OCI-LY3 (cell line): ENCODE results near the gene PRMT7.

Experiments used
- CTCF ChIP-seq: fragments of 200-600, 300-600 bp; sonication (generic); IDR thresholded peaks from 2 replicates; pipeline ENCODE4 v1.5.1; 2014; ENCODE audit warnings: antibody characterized with exemption, low read length, low read depth
- EZH2phosphoT487 ChIP-seq: fragments of 200-600 bp; shearing (Covaris generic); IDR thresholded peaks from 2 replicates; pipeline ENCODE4 v1.6.1; 2018; ENCODE audit warnings: antibody characterized with exemption, mixed run types, low read depth

- TF ChIP-seq CTCF = peak; percentile 69
- TF ChIP-seq EZH2phosphoT487 = no peak
Observed at GRCh38 chr16:68396481-68396880, 85.7 kb downstream of the PRMT7 start.
